NCI-H2029 (cell line): ENCODE data around the gene FLNB.
"Not testable (repeated sequence)": the region's sequence is repeated elsewhere in the genome, so short reads cannot be mapped to it uniquely, and the experiment has no call there.

Source experiments
- DNase-seq: peaks from one replicate; lab custom pipeline; 2025; lab: John Stamatoyannopoulos, UW

FLNB gene

DNA sequence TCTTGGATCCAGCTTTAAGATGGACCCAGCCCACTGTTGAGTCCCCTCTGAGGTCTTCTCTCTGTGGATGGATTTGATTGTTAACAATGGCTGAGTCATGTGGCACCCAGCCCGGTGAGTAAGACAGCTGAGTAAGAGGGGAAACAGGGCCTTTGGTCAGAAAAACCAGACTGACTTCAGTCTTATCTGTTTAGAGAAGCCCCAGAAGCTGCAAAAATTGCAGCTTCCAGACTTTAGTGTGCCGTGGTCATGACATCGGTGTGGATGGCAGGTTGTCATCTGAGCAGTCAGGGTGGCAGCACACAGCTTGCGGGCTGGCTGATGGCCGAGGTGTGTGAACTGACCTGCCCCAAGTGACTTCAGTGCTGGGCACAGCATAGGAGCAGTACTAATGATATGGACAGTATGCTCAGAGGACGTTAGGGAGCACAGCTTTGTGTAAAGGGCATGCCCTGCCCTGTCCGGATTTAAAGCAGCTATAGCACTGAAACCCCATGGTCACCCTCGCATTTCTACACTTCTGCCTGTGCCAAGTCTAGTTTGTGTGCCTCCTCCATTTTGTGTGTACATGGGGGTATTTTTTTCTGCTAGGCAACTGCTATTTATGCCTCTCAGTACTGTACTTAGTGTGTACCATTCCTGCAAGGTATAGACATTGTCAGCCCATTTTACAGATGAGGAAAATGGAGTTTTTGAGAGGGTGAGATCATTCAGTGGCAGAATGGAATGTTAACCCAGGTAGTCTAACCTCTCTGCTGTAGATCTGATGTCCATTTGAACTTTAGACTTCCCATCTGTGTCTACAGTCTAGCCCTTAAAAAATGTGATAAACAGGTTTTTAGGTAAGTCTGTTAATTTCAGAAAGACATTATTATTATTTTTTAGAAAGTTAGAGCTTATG is 44.4 kb downstream of the FLNB start:
- no peak for DNase-seq

DNA sequence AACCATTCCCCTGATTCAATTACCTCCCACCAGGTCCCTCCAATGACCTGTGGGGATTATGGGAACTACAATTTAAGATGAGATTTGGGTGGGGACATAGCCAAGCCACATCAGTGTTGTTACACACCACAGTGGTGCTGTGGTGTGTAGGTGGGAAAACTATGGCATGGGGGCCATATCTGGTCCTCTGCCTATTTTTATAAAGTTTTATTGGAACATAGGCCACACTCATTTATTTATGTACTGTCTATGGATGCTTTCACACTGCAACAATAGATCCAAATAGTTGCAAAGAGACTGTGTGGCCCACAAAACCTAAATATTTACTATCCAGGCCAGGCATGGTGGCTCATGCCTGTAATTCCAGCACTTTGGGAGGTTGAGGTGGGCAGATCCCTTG is 46.4 kb downstream of the FLNB start:
- no peak for DNase-seq

- DNase-seq, result no peak
These were observed 47.1 kb downstream of the FLNB start for GRCh38 chr3:58055314-58055713.

DNA sequence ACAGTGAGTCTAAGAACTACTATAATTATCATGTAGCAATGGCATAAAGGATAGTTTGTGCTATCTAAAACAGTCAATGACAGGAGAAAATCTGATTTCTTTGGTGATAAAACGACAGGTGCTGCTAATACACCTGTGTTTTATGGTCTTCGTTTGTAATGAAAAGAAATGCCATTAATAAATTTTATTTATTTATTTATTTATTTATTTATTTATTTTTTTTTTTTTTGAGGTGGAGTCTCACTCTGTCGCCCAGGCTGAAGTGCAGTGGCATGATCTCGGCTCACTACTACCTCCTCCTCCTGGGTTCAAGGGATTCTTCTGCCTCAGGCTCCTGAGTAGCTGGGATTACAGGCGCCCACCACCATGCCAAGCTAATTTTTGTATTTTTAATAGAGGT is 47.7 kb downstream of the FLNB start:
- not testable (repeated sequence) for DNase-seq

DNA sequence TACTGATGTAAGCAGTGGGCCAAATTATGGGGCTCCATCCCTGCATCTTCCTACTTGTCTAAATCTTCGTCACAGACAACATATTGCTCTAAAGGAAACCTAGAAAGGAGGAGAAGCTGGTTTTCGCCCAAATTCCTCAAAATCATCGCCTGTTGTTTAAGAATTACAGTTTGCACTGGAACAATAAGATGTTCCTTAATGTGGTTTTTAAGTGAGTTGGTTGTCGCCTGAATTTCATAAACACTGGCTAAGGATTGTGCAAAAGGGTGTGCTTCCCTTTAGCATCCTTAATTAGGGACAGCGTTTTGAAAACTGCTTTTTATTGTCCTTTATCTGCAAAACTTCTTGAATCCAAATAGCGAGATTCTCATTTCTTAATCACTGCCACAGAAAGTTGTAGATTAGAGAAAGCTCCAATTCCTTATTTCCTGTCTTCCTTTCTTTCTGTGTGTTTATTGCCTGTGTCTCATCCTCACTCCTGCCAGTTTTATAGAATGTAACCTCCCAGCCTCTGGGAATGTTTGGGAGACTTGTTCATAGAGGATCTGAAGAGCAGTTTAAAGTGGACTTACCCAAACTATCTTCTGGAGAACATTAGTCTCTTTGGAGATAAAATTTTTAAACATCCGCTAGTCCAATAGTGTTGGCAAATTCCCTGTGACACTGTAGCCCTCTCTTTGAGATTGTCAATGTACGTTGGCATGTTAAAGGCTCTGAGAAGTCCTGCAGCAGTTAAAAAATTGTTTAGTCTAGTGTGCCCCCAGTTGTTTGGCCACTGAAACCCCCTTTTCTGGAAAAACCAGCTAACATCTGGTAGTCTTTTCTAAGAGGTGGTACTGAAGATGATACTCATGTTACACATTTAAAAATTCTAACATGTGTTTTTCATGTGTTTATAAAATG is 50.4 kb downstream of the FLNB start:
- DNase-seq, result no peak

GRCh38 chr3:58059349-58060321 is 51.4 kb downstream of the FLNB start:
- DNase-seq, result no peak

GRCh38 chr3:58062472-58062871 is 54.2 kb downstream of the FLNB start:
- no peak for DNase-seq

GRCh38 chr3:58063022-58063815 is 55.0 kb downstream of the FLNB start:
- no peak for DNase-seq

GRCh38 chr3:58064923-58065638 is 56.9 kb downstream of the FLNB start:
- no peak for DNase-seq

GRCh38 chr3:58065700-58066167 is 57.5 kb downstream of the FLNB start:
- no peak for DNase-seq

- no peak for DNase-seq
These were observed 58.6 kb downstream of the FLNB start for GRCh38 chr3:58066842-58067241.

- DNase-seq, result no peak
These were observed 60.0 kb downstream of the FLNB start for GRCh38 chr3:58068122-58068809.

DNA sequence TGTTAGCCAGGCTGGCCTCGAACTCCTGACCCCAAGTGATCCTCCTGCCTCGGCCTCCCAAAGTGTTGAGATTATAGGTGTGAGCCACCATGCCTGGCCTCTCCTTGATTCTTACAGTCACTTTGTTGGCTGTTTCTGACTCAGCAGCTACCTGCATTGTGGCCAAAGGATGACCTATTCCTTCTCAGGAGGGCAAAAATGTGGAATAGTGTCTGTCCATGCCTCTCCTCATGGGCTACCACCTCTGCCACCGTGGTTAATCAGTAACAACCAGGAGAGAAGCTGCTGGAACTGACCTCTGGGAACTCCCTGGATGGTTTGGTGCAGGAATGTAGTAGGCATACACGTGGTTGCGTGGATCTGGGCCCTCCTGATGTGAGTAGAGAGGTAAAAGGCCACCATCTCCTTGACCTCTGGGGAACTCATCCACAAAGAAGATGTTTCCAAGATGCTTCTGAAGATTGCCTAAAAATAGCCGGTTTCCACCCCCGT is 63.3 kb downstream of the FLNB start:
- DNase-seq, result no peak

DNA sequence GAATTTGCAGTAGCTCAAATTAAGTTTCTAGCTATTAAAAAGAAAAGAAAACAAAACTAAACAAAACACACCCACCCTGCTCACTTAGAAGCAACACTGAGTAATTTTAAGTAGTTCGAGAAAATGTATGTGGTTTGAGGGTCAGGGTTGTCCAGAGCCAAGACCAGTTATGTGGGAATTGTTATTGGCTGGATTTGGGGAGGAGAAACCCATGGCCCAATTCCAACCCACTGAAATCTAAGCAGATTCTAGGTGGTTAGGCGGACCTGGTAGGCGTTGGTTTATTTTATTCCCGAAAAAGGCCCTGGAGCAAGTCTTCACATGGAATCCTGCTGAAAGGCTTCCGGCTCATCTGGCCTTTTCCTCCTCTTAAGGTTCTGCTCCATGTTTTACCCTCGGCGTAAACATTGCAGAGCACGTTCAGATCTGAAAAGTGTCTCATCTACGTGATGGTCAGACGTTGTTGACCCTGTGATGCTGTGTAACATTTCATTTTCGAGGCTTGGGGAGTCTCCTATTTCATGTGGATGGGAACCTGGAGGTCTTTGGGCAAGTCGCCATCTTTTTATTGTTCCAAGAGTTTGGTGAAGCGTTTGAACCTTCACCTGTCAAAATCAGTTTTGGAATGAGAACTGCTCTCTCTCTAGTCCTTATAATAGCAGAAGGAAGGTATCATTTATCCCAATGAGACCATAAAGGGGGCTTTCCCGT is 64.0 kb downstream of the FLNB start:
- no peak for DNase-seq

DNA sequence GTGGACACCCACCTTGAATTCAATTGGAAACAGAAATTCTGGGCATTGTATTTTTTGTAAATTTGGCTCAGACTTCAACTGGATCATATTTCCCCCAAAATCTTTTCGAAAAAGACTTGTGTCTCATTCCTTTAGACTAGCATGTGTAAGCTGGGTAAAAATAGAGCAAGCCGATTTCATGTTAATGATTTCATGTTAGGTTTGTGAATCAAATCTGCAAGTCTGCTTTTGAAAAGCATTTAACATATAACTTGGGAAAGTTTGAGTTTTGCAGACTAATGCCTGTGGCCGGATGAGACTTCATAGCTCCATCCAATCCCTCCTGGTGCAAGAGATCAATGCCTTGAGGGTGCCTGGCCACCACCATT is 64.5 kb downstream of the FLNB start:
- DNase-seq, result no peak

GRCh38 chr3:58073301-58074108 is 65.3 kb downstream of the FLNB start:
- no peak for DNase-seq

GRCh38 chr3:58074116-58074715 is 66.0 kb downstream of the FLNB start:
- no peak for DNase-seq
